Uterus (tissue), 4 donors: Measurements from ENCODE around the gene TTC34. TPM values are rescaled to one million over a fixed set of nuclear protein-coding genes. Genes with fewer than 3 reads are reported as not detected.

Experiments used
- DNase-seq, 2 donors: peaks; one replicate each; pipeline ENCODE4 v3.0.0-alpha.2; 2019 to 2020
- H3K27ac ChIP-seq, 2 donors: fragments of 200-600 bp; sonication (generic); 1 replicate in 1 of 2; 2 replicates in 1 of 2; pipeline ENCODE4 v1.5.1; 2016 to 2018
- H3K27me3 ChIP-seq, 2 donors: fragments of 200-600 bp; sonication (generic); one replicate each; pipeline ENCODE4 v1.5.1; 2018 to 2019; ENCODE audit warnings: control low read depth in 1 of 2
- H3K36me3 ChIP-seq, 2 donors: fragments of 200-600 bp; sonication (generic); one replicate each; pipeline ENCODE4 v1.5.1; 2019; ENCODE audit warnings: control low read depth in 1 of 2
- H3K4me1 ChIP-seq, 2 donors: fragments of 200-600 bp; sonication (generic); one replicate each; pipeline ENCODE4 v1.5.1; 2018 to 2019; ENCODE audit warnings: control low read depth in 1 of 2
- H3K4me3 ChIP-seq, 2 donors: fragments of 200-600 bp; sonication (generic); 1 replicate in 1 of 2; 2 replicates in 1 of 2; pipeline ENCODE4 v1.5.1; 2018 to 2019; ENCODE audit warnings: mild to moderate bottlenecking in 1 of 2
- H3K9me3 ChIP-seq, 2 donors: fragments of 200-600 bp; sonication (generic); one replicate each; pipeline ENCODE4 v1.5.1; 2019; ENCODE audit warnings: control low read depth in 1 of 2
- POLR2A ChIP-seq, 2 donors: fragments of 450-650 bp; IDR thresholded peaks; one replicate each; pipeline ENCODE4 v1.6.1; 2016; ENCODE audit warnings: antibody characterized with exemption in 2 of 2, mild to moderate bottlenecking in 1 of 2, moderate library complexity in 1 of 2
- intact Hi-C: fragments of 100-400 bp; cut with DNase I; formaldehyde crosslinking; loops from one replicate; pipeline ENCODE4 v1.15.1; 2023; ENCODE audit warnings: low total_unique reads
- total RNA-seq, 4 donors: library from RNA; depleted of rRNA in 3 of 4; stranded (reverse); fragments of >200 nt in 3 of 4; gene quantifications; one replicate each; pipeline versions ENCODE4 v1.1.0 to v1.2.4, GENCODE V29; 2014 to 2023
- TF ChIP-seq, protein P1 (sequence below), 4 experiments: fragments of 200-600 bp in 2 of 4; fragments of 450-650 bp in 2 of 4; sonication (generic) in 2 of 4; IDR thresholded peaks; one replicate each; pipeline ENCODE4 v1.5.1; 2016 to 2019; ENCODE audit warnings: antibody characterized with exemption in 4 of 4, mild to moderate bottlenecking in 2 of 4, moderate library complexity in 1 of 4
- donor health status: DM: yes; HTN: yes; CAD: no.

The TTC34 gene
- total RNA-seq, 4 donors from 2014 or later, result 0.29 to 2.9 (median 0.43) TPM

DNA sequence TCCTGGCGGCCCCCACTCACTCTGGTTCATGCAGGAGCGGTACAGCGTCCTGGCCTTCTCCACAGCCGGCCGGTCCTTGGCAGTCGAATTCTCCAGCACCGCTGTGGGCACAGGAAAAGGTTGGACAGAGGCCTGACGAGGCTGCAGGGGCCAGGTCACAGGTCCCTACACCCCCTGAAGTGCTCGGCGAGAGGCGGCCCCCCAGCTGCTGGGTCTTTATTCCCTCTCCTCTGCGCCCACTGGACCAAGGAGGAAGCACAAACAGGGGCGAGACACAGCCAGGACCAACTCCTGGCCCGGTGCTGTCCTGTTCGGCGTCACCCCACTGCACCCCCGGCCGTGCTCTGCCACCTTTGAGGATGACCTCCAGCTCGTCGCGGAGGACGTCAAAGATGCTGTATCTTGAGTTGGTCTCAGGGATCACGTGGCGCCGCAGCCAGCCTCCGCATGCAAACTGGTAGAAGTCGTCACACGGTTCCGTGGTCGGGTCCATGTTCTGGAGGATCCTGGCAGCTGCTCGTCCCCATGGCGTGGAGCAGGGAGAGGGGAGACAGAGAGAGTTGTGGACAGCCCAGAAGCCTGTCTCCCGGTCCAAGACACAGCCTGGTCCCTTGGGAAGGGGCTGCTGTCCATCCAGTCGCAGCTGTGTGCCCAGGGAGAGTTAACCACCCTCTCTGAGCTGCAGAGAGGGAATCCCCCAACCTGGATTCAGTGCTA lies 192.0 kb downstream of the TTC34 start:
- DNase-seq, result no peak
- Histone ChIP-seq H3K9me3 (peaks cover 0 to 3% of the 10 kb centered on the region in 2 donors), H3K27ac (no peak overlapping the region), H3K4me1 (no peaks in the 10 kb centered on the region), H3K36me3 (no peaks in the 10 kb centered on the region), H3K4me3 (no peak overlapping the region), H3K27me3 (peaks cover 0 to 5% of the 10 kb centered on the region in 2 donors)
- intact Hi-C loops, result no loop called here
- TF ChIP-seq, protein P1, sequence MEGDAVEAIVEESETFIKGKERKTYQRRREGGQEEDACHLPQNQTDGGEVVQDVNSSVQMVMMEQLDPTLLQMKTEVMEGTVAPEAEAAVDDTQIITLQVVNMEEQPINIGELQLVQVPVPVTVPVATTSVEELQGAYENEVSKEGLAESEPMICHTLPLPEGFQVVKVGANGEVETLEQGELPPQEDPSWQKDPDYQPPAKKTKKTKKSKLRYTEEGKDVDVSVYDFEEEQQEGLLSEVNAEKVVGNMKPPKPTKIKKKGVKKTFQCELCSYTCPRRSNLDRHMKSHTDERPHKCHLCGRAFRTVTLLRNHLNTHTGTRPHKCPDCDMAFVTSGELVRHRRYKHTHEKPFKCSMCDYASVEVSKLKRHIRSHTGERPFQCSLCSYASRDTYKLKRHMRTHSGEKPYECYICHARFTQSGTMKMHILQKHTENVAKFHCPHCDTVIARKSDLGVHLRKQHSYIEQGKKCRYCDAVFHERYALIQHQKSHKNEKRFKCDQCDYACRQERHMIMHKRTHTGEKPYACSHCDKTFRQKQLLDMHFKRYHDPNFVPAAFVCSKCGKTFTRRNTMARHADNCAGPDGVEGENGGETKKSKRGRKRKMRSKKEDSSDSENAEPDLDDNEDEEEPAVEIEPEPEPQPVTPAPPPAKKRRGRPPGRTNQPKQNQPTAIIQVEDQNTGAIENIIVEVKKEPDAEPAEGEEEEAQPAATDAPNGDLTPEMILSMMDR (IDR thresholded peaks at IDR 0.05), result no peak
- TF ChIP-seq POLR2A (IDR thresholded peaks at IDR 0.05), result no peak

DNA sequence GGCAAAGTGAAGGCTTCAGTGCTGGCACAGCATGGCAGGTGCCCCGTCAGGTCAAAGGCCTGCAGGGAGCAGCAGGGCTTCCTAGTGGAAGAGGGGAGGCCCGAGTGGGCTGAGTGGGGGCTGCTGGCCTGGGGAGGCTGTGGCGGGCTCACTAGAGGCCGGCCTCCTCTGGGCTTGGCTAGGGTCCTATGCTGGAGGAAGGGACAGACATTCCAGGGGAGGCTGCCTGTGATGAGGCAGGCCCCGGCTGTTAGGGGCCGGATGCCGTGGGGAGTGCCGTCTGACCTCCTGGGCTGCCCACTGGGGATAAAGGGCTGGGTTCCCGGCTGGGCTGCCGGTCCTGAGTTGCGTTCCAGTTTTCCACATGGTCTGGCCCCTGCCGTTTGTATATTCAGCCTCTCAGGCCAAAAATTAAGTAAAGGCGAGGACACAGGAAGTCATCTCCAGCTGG lies 193.8 kb downstream of the TTC34 start:
- no peak for TF ChIP-seq POLR2A (IDR thresholded peaks at IDR 0.05)
- TF ChIP-seq, protein P1 (IDR thresholded peaks at IDR 0.05), result no peak
- Histone ChIP-seq H3K36me3 (no peaks in the 10 kb centered on the region), H3K9me3 (no peaks in the 10 kb centered on the region), H3K27ac (no peak overlapping the region), H3K4me1 (no peaks in the 10 kb centered on the region), H3K4me3 (no peak overlapping the region), H3K27me3 (peaks cover 0 to 5% of the 10 kb centered on the region in 2 donors)
- no peak for DNase-seq
- intact Hi-C loops, result no loop called here

DNA sequence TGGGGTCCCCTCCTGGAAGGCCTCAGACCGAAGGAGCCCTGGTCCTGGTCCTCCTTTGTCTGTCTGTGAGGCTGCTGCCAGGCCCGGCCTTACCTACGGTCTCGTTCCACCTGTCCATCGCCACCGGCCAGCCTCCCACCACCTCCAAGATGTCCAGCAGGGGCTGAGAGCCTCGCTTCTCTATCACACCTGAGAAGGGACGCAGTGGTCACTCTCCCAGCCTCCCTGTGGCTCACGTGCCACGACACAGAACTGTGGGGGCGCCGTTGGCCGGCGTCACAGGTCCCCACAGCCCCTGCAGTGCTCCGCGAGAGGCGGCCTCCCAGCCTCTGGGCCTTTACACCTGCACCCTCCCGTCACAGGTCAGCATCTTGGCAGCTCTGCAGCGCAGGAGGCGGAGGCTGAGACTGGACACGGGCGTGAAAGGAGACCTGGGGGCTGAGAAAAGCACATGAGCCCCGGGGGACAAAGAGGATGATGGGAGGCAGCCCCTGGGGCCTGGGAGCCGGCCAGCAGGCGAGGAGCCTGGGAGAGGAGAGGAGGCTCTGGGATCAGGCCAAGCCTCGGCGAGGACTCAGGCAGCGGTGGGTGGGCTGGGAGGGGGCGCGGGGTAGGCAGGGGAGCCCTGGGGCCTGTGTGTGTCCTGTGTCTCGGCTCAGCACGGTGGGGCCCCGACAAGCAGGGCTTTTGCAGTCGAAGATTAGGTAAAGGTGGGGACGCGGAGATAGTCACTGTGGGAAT lies 194.4 kb downstream of the TTC34 start:
- no peak overlapping the region for H3K27ac ChIP-seq
- H3K4me1 ChIP-seq, result no peaks in the 10 kb centered on the region
- TF ChIP-seq POLR2A (IDR thresholded peaks at IDR 0.05), result no peak
- TF ChIP-seq, protein P1 (IDR thresholded peaks at IDR 0.05), result no peak
- H3K36me3 ChIP-seq, result no peaks in the 10 kb centered on the region
- H3K9me3 ChIP-seq, result no peaks in the 10 kb centered on the region
- intact Hi-C loops, result no loop called here
- H3K4me3 ChIP-seq, result no peak overlapping the region
- H3K27me3 ChIP-seq, result peaks cover 0 to 5% of the 10 kb centered on the region in 2 donors
- DNase-seq, result no peak

DNA sequence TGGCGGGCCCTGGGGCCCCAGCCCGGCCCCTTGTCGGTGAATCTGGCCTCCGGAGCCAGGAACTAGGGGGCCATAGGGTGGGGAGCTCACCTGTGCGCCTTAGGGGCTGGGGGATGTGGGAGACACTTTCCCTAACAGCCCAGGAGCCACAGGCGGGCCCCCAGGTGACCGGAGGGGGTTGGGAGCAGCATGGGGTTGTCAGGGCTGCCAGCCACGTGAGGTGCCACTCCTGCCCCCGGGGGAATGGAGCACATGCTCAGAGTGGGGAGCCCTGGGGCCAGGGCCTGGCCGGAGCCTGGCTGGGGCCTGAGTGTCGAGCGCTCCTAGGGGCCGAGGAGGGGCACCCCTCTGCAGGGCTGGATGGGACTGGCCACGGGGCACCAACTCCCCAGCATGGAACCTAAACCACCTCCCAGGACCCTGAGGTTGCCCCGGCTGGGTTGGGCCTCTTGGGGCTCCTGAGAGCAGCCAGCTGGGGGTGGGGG lies 195.1 kb downstream of the TTC34 start:
- no peak overlapping the region for H3K4me3 ChIP-seq
- DNase-seq, result no peak
- H3K27me3 ChIP-seq, result peaks cover 0 to 5% of the 10 kb centered on the region in 2 donors
- H3K9me3 ChIP-seq, result no peaks in the 10 kb centered on the region
- no peaks in the 10 kb centered on the region for H3K36me3 ChIP-seq
- intact Hi-C loops, result no loop called here
- no peak overlapping the region for H3K27ac ChIP-seq
- TF ChIP-seq, protein P1 (IDR thresholded peaks at IDR 0.05), result no peak
- TF ChIP-seq POLR2A (IDR thresholded peaks at IDR 0.05), result no peak
- H3K4me1 ChIP-seq, result no peaks in the 10 kb centered on the region
